GM19397 (cell line): ENCODE data around the gene SVOPL.
"Not testable (repeated sequence)": the region's sequence is repeated elsewhere in the genome, so short reads cannot be mapped to it uniquely, and the experiment has no call there.

ENCODE experiments used
- ATAC-seq: cut with Tn5 transposase; IDR thresholded peaks from one replicate; pipeline ENCODE4 v1.9.1; 2021; ENCODE audit warnings: mild to moderate bottlenecking, moderate library complexity; ENCODE audit not compliant: unreplicated experiment

SVOPL gene

GRCh38 chr7:138701537-138701923 is 368 bp upstream of the SVOPL start:
- ATAC-seq = no peak

- ATAC-seq = no peak
Observed at GRCh38 chr7:138699661-138700060, 1.5 kb downstream of the SVOPL start.

GRCh38 chr7:138698281-138698680 is 2.9 kb downstream of the SVOPL start:
- no peak for ATAC-seq

- no peak for ATAC-seq
Observed at GRCh38 chr7:138697535-138698182, 3.5 kb downstream of the SVOPL start.

GRCh38 chr7:138695776-138696175 is 5.4 kb downstream of the SVOPL start:
- not testable (repeated sequence) for ATAC-seq

GRCh38 chr7:138695106-138695505 is 6.1 kb downstream of the SVOPL start:
- no peak for ATAC-seq

- no peak for ATAC-seq
Observed at GRCh38 chr7:138691178-138691577, 10.0 kb downstream of the SVOPL start.

GRCh38 chr7:138690495-138690894 is 10.7 kb downstream of the SVOPL start:
- no peak for ATAC-seq

GRCh38 chr7:138688037-138688436 is 13.1 kb downstream of the SVOPL start:
- ATAC-seq = not testable (repeated sequence)

GRCh38 chr7:138684340-138684739 is 16.8 kb downstream of the SVOPL start:
- no peak for ATAC-seq

GRCh38 chr7:138679793-138680192 is 21.4 kb downstream of the SVOPL start:
- no peak for ATAC-seq

GRCh38 chr7:138670594-138670993 is 30.6 kb downstream of the SVOPL start:
- no peak for ATAC-seq

- no peak for ATAC-seq
Observed at GRCh38 chr7:138669364-138669763, 31.8 kb downstream of the SVOPL start.

GRCh38 chr7:138668946-138669345 is 32.2 kb downstream of the SVOPL start:
- ATAC-seq = no peak

- ATAC-seq = no peak
Observed at GRCh38 chr7:138668229-138668596, 32.9 kb downstream of the SVOPL start.

GRCh38 chr7:138667535-138668228 is 33.5 kb downstream of the SVOPL start:
- ATAC-seq = no peak

GRCh38 chr7:138666385-138666784 is 34.8 kb downstream of the SVOPL start:
- ATAC-seq = no peak

GRCh38 chr7:138665669-138666140 is 35.5 kb downstream of the SVOPL start:
- no peak for ATAC-seq

GRCh38 chr7:138665249-138665648 is 35.9 kb downstream of the SVOPL start:
- ATAC-seq = no peak

- no peak for ATAC-seq
Observed at GRCh38 chr7:138663725-138664710, 37.1 kb downstream of the SVOPL start.

GRCh38 chr7:138662991-138663320 is 38.2 kb downstream of the SVOPL start:
- ATAC-seq = no peak
